T-helper 17 cell (primary cell): ENCODE results near the gene CYP19A1. TPM values are rescaled to one million over a fixed set of nuclear protein-coding genes. Genes with fewer than 3 reads are reported as not detected.
"Not testable (repeated sequence)": the region's sequence is repeated elsewhere in the genome, so short reads cannot be mapped to it uniquely, and the experiment has no call there.

ENCODE experiments used
- ATAC-seq: fragments of 150-1000 bp; cut with Tn5 transposase; 2 replicates; pipeline ENCODE4 v1.10.0; 2021; ENCODE audit warnings: mild to moderate bottlenecking, moderate library complexity
- DNase-seq, 3 donors: peaks; one replicate each; pipeline versions ENCODE4 v3.0.0 to v3.0.0-alpha.2; 2020 to 2021
- H3K9me3 ChIP-seq: one replicate; pipeline ENCODE4 v1.7.0; 2013; ENCODE audit warnings: low read length, mild to moderate bottlenecking; ENCODE audit not compliant: control insufficient read depth, poor library complexity, severe bottlenecking
- H3K27ac Mint-ChIP-seq: one replicate; pipeline ENCODE4 v1.8.0; 2022; ENCODE audit warnings: mild to moderate bottlenecking, moderate library complexity, mixed read lengths
- H3K27me3 Mint-ChIP-seq: one replicate; pipeline ENCODE4 v1.8.0; 2022; ENCODE audit warnings: mixed read lengths
- H3K36me3 Mint-ChIP-seq: one replicate; pipeline ENCODE4 v1.8.0; 2022; ENCODE audit warnings: low read depth, mixed read lengths
- H3K4me1 Mint-ChIP-seq: one replicate; pipeline ENCODE4 v1.8.0; 2022; ENCODE audit warnings: mild to moderate bottlenecking, mixed read lengths
- H3K4me3 Mint-ChIP-seq: one replicate; pipeline ENCODE4 v1.8.0; 2022; ENCODE audit warnings: mild to moderate bottlenecking, moderate library complexity, mixed read lengths
- total RNA-seq, 4 donors: library from RNA in 2 of 4; stranded (reverse) in 2 of 4; gene quantifications; one replicate each; pipeline ENCODE4 v1.2.3 and lab custom pipeline; 2022 to 2026

The CYP19A1 gene
- total RNA-seq, 2 donors from 2014 or later, result 0.70 to 1.1 TPM

GRCh38 chr15:51288143-51289065, 50.0 kb downstream of the CYP19A1 start:
- H3K9me3 ChIP-seq, result no peaks in the 10 kb centered on the region
- Mint-ChIP-seq H3K4me1 (no peaks in the 10 kb centered on the region), H3K27ac (no peak overlapping the region), H3K27me3 (peaks cover 8% of the 10 kb centered on the region), H3K36me3 (no peaks in the 10 kb centered on the region), H3K4me3 (no peak overlapping the region)
- no peak for DNase-seq
- ATAC-seq, result no peak

GRCh38 chr15:51286816-51287215, 51.6 kb downstream of the CYP19A1 start:
- Mint-ChIP-seq H3K27ac (no peak overlapping the region), H3K27me3 (peaks cover 17% of the 10 kb centered on the region), H3K4me1 (no peaks in the 10 kb centered on the region), H3K4me3 (no peak overlapping the region), H3K36me3 (no peaks in the 10 kb centered on the region)
- H3K9me3 ChIP-seq, result no peaks in the 10 kb centered on the region
- DNase-seq, result no peak
- ATAC-seq, result no peak

GRCh38 chr15:51285399-51285798, 53.0 kb downstream of the CYP19A1 start:
- Mint-ChIP-seq H3K27me3 (peaks cover 20% of the 10 kb centered on the region), H3K4me1 (no peaks in the 10 kb centered on the region), H3K27ac (no peak overlapping the region), H3K4me3 (no peak overlapping the region), H3K36me3 (no peaks in the 10 kb centered on the region)
- no peaks in the 10 kb centered on the region for H3K9me3 ChIP-seq
- DNase-seq, result no peak
- ATAC-seq, result no peak

DNA sequence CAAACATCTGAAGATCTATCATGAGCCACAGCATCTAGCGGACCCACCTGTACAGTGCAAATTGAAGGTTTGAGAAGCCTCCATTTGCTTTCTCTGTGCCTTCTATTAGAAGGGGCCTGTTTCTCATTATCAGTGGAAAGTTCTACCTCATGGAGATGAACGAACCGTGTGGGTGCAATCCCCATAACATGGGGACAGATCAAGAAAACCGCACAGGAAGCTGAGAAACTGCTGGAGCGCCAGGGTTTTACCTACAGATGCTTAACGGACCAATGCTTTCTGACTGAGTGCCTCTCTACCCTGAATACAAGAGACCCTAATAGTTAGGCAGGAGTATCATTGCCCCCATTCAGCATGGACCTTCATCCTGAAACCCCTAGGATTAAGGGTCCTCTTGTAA, 53.5 kb downstream of the CYP19A1 start:
- ATAC-seq (no peak), DNase-seq (no peak)
- Mint-ChIP-seq H3K27ac (no peak overlapping the region), H3K27me3 (peaks cover 22% of the 10 kb centered on the region), H3K36me3 (no peaks in the 10 kb centered on the region), H3K4me3 (no peak overlapping the region), H3K4me1 (no peaks in the 10 kb centered on the region)
- H3K9me3 ChIP-seq, result no peaks in the 10 kb centered on the region

GRCh38 chr15:51283026-51283425, 55.4 kb downstream of the CYP19A1 start:
- no peak for ATAC-seq

GRCh38 chr15:51282241-51282640, 56.2 kb downstream of the CYP19A1 start:
- H3K4me1 Mint-ChIP-seq, H3K36me3 Mint-ChIP-seq, DNase-seq, H3K27ac Mint-ChIP-seq, H3K4me3 Mint-ChIP-seq, ATAC-seq, H3K9me3 ChIP-seq: not testable (repeated sequence)
- H3K27me3 Mint-ChIP-seq, result peaks cover 32% of the 10 kb centered on the region

More at GRCh38 chr15:51283026-51283425, 55.4 kb downstream of the CYP19A1 start:
- no peak for DNase-seq
- Mint-ChIP-seq H3K36me3 (no peaks in the 10 kb centered on the region), H3K4me3 (peak overlapping the region; percentile 2), H3K27ac (no peak overlapping the region), H3K27me3 (peaks cover 31% of the 10 kb centered on the region), H3K4me1 (no peaks in the 10 kb centered on the region)
- H3K9me3 ChIP-seq, result no peaks in the 10 kb centered on the region

DNA sequence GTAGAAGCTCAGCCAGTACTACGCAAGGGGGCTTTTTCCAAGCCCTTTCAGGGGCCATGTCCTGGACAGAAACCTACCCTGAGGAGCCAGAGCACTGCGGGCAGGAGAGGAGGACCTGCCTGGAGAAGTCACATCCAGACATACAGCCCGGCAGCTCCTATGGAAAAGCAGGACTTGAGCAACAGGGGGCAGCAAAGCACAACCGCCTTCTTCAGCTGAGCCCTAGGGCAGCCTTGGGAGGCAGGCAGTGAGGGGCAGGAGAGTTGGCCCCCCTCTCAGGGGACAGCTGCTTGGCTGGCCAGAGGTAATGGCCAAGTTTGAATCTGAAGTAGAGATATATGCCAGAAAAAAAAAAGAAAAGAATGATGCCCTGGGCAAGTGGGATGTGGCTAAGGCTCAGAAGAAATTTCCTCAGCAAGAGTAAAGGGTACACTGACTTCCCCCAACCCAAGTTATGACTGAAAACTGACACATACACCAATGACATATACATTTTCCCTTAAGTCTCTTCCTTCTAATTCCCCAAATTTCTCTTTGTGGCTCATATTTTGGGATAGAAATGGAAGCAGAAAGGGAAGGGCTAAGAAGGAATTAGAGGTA, 56.9 kb downstream of the CYP19A1 start:
- ATAC-seq, result no peak
- no peak overlapping the region for H3K4me3 Mint-ChIP-seq
- DNase-seq, result no peak

DNA sequence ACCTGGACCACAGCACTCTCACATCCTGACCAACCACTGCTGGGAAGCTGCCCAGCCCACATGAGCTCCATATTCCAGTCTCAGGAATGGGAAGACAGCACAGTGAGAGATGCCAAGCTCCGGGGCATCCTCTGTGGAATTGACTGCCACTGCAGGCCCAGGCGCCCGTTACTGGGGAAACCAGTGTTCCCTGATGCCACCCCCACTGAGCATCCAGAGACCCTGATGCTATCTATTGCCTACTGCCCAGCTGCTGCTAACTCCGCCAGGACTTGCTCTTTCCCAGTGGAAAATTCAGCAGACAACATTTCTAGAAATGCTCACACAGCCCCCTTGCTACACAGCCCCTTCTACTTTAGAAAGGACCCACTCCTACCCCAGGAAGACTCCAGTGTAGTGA, 57.6 kb downstream of the CYP19A1 start:
- ATAC-seq, result no peak
- H3K9me3 ChIP-seq, result no peaks in the 10 kb centered on the region
- no peaks in the 10 kb centered on the region for H3K4me1 Mint-ChIP-seq
- DNase-seq, result no peak
- H3K4me3 Mint-ChIP-seq, result no peak overlapping the region
- no peaks in the 10 kb centered on the region for H3K36me3 Mint-ChIP-seq
- peaks cover 42% of the 10 kb centered on the region for H3K27me3 Mint-ChIP-seq
- H3K27ac Mint-ChIP-seq, result no peak overlapping the region

More for the DNA sequence above, 56.9 kb downstream of the CYP19A1 start:
- H3K36me3 Mint-ChIP-seq, result no peaks in the 10 kb centered on the region
- H3K4me1 Mint-ChIP-seq, result no peaks in the 10 kb centered on the region
- H3K27me3 Mint-ChIP-seq, result peaks cover 36% of the 10 kb centered on the region
- H3K27ac Mint-ChIP-seq, result no peak overlapping the region
- H3K9me3 ChIP-seq, result no peaks in the 10 kb centered on the region

- peaks cover 53% of the 10 kb centered on the region for H3K27me3 Mint-ChIP-seq
- H3K4me3 Mint-ChIP-seq, result no peak overlapping the region
- DNase-seq, result no peak
Measured at GRCh38 chr15:51279391-51279790, 59.0 kb downstream of the CYP19A1 start.

GRCh38 chr15:51277101-51277500, 61.3 kb downstream of the CYP19A1 start:
- Mint-ChIP-seq H3K27me3 (peaks cover 56% of the 10 kb centered on the region), H3K4me3 (no peak overlapping the region), H3K27ac (no peak overlapping the region), H3K36me3 (no peaks in the 10 kb centered on the region), H3K4me1 (no peaks in the 10 kb centered on the region)
- H3K9me3 ChIP-seq, result no peaks in the 10 kb centered on the region
- DNase-seq, result no peak
- no peak for ATAC-seq

More at GRCh38 chr15:51279391-51279790, 59.0 kb downstream of the CYP19A1 start:
- no peaks in the 10 kb centered on the region for H3K4me1 Mint-ChIP-seq
- no peak overlapping the region for H3K27ac Mint-ChIP-seq
- no peak for ATAC-seq
- no peaks in the 10 kb centered on the region for H3K36me3 Mint-ChIP-seq
- no peaks in the 10 kb centered on the region for H3K9me3 ChIP-seq

GRCh38 chr15:51274956-51275355, 63.4 kb downstream of the CYP19A1 start:
- no peak for ATAC-seq

GRCh38 chr15:51270706-51271105, 67.7 kb downstream of the CYP19A1 start:
- peaks cover 5% of the 10 kb centered on the region for H3K4me1 Mint-ChIP-seq
- ATAC-seq, result no peak

More at GRCh38 chr15:51274956-51275355, 63.4 kb downstream of the CYP19A1 start:
- no peaks in the 10 kb centered on the region for H3K9me3 ChIP-seq
- H3K27ac Mint-ChIP-seq, result no peak overlapping the region
- H3K4me3 Mint-ChIP-seq, result no peak overlapping the region
- H3K27me3 Mint-ChIP-seq, result peaks cover 49% of the 10 kb centered on the region
- no peaks in the 10 kb centered on the region for H3K36me3 Mint-ChIP-seq
- DNase-seq, result no peak
- H3K4me1 Mint-ChIP-seq, result no peaks in the 10 kb centered on the region

DNA sequence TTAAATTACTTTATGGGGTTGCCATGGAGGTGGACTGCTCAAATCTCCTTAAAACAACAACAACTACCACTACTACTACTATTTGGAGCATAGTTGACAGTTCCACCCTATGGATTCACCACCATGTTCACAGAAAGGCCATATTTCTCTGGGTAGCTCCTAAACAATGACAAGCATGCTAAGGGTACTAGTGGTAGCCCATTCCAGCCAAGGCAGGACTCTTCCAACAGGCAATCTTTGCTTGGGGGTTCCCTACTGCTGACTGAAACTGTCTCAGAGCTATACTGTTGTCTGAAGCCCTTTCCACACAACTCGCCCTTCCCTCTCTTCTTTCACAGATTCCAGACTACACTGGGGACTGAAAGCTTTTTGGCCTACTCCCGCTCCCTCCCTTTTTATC, 68.9 kb downstream of the CYP19A1 start:
- Mint-ChIP-seq H3K4me1 (peaks cover 5% of the 10 kb centered on the region), H3K4me3 (no peak overlapping the region), H3K27ac (no peak overlapping the region), H3K36me3 (peaks cover 2% of the 10 kb centered on the region), H3K27me3 (peaks cover 26% of the 10 kb centered on the region)
- no peak for ATAC-seq
- DNase-seq, result no peak
- no peaks in the 10 kb centered on the region for H3K9me3 ChIP-seq

More at GRCh38 chr15:51270706-51271105, 67.7 kb downstream of the CYP19A1 start:
- Mint-ChIP-seq H3K36me3 (peaks cover 2% of the 10 kb centered on the region), H3K4me3 (no peak overlapping the region), H3K27ac (no peak overlapping the region), H3K27me3 (peaks cover 34% of the 10 kb centered on the region)
- DNase-seq, result no peak
- no peaks in the 10 kb centered on the region for H3K9me3 ChIP-seq
